ENCODE measurements around the gene PDGFRB.

DNA sequence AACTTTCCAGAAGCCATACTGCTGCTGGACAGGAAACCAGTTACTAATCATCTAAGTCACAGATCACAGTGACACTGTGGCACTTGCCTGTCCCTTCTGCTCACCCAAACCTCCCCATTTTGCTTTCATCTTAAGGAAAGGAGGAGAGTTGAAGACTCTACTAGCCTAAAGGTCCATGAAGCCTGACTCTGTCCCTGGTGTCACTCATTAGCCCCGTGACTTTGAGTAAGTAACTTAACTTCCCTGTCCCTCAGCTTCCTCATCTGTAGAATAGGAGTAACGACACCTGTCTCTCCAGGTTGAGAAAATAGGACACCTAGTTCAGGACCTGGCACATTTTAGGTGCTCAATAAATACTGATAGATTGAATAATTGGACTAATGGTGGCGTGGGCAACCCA lies 33.7 kb upstream of the PDGFRB start:
- TF ChIP-seq CTCF (conservative IDR thresholded peaks at IDR 0.05 in 1 of 2, IDR thresholded peaks at IDR 0.05 in 1 of 2; ENCODE audit: extremely low read depth in 1 of 2, insufficient read depth in 1 of 2, low read depth in 1 of 2, low read length in 2 of 2), result no peak
- no peak for TF ChIP-seq EZH2 (IDR thresholded peaks at IDR 0.05; ENCODE audit: borderline replicate concordance, low read length)
